Renal cortex interstitium (tissue), 11 donors: ENCODE results near the gene ALDH1A3. TPM values are rescaled to one million over a fixed set of nuclear protein-coding genes. Genes with fewer than 3 reads are reported as not detected.

Source experiments
- DNase-seq, 11 donors: peaks; one replicate each; pipeline ENCODE4 v3.0.0-alpha.2; 2013; ENCODE audit warnings: low read depth in 9 of 11, low spot score in 4 of 11; ENCODE audit errors: extremely low read depth in 1 of 11
- polyA plus RNA-seq, 3 donors: library from polyadenylated mRNA; unstranded; fragments of 120-200 nt; gene quantifications; one replicate each; pipeline ENCODE4 v1.2.1, GENCODE V29; 2013; ENCODE audit not compliant: insufficient read length in 3 of 3

The ALDH1A3 gene
- polyA plus RNA-seq, 3 donors, result 5.2 to 7.1 (median 5.9) TPM

DNA sequence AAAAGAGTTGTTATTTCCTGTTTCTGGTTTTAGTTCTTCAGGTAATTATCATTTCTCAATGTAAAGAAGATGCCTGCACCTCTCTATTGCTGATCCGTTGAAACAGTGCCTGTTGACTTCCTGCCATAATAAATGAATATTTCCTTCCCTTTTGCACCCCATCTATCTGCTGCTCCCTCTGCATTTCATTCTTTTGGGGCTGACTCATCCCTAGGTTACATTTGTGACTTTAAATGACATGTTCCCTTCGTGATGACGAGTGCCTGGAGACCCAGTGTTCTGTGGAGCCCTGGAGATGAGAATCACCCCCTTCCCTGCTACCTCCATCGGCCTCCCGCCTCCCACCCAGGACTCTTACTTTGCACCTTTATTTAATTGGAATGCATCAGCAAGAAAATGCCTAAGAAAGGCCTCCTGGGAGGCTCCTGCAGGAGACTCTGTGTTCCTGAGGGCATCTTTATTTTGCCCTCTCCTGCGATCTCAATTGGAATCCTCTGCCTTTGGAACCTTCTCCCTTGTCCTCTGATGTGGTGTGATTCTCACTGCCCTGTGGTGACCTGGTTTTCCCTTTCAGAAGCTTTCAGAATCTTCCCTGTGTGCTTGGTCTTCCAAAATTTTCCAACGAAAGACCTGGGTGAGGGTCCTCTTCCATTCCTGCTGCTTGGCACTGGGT is 53.2 kb downstream of the ALDH1A3 start:
- DNase-seq, result no peak

DNA sequence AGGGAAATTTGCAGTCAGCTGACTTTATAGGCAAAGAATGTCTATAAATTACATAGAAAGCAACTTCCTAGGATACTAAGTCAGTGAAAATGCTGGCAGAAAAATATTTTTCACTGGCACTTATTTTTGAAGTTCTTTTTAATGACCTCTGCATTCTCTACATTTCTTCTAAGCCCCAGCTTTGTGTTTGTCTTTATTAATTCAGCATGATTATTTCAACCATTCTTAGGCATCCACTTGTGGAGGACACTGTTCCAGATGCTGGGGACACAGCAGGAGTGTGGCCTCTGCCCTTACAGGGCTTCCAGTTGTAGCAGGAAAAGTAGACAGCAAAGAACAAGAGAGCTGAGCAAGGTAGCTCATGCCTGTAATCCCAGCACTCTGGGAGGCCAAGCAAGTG is 54.5 kb downstream of the ALDH1A3 start:
- no peak for DNase-seq

DNA sequence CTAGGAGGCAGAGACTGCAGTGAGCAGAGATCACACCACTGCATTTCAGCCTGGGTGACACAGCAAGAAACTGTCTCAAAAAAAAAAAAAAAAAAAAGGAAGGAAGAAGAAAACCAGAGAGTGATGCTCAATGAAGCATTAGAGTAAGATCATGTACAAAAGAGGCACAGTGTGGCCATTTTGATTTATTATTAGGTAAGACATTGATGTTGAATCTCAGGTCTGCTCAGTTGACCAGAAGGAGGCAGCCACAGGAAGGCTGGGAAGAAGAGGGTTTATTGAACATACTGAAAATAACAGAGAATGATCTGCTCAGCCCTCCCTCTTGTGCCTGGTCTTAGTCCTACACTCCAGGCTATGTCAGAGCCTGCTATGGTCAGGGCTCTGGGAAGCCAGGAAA is 55.1 kb downstream of the ALDH1A3 start:
- no peak for DNase-seq

DNA sequence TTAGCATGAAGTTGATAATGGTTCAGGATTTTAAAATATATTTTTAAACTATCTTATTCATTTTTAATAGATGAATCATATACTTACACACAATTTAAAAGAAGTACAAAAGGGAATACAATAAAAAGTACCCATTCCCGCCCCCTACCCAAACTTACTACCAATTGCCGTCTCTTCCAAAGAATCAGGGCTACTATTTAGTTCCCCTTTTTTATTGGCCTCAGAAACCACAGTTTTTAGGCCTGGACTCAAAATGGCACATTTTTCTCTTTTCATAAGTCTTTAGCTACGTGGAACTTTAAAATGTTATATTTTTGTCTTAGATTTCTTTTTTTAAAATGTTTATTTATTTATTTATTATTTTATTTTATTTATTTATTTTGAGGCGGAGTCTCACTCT is 57.5 kb downstream of the ALDH1A3 start:
- no peak for DNase-seq

DNA sequence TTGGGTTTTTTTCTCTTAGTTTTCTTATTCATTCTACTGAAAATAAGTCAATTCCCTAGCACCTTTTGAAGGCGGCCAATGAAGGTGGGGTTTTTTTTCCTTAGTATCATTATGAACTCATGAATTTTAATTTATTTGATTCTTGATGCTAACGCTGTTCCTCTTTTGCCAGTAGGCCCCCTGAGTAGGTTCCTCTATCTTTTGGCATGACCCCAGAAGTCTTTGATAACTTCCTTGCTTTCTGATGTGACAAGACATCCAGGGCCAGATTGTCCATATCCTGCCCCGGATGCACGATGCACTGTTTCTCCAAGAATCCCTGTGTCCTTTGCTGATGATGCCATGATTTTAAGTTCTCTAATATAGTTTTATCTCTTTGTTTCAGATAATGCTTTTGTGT is 60.2 kb downstream of the ALDH1A3 start:
- no peak for DNase-seq

- no peak for DNase-seq
These were observed 61.2 kb downstream of the ALDH1A3 start for GRCh38 chr15:100940767-100941379.

GRCh38 chr15:100941536-100941935 is 61.9 kb downstream of the ALDH1A3 start:
- no peak for DNase-seq

DNA sequence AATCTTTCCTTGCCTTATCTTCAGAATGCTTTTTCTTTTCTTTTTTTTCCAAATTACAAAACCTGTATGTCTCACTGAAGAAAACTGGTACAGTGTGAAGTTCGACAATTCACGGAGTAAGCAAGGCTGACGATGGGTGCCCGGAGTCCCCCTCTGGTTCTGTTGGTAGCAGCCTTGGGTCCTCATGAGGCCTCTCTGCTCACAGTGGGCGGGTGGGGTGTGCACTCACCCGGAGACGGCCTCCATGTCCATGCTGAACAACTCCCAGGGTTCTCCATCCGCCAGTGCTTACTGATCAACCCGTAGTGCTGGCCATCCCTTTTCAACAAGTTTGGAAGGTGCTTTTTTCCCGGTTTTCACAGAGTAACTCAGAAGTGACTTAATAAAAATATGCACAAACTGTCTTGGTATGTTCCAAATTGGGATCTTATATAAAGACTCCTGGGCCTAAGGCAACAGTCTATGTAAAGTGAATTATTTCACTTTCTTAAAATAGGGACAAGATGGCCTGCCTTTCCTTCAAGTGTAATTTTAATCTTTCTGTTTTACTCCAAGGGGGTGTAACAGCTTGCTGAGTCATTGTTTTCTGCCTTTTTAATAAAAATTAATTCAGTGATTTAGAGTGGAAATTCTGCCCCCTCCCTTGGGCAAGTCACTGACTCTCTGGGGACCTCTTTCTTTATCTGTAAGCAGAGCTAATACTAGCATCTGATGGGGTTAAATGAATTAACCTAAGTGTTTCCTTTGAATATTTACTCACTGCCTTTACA is 63.2 kb downstream of the ALDH1A3 start:
- DNase-seq, result no peak

DNA sequence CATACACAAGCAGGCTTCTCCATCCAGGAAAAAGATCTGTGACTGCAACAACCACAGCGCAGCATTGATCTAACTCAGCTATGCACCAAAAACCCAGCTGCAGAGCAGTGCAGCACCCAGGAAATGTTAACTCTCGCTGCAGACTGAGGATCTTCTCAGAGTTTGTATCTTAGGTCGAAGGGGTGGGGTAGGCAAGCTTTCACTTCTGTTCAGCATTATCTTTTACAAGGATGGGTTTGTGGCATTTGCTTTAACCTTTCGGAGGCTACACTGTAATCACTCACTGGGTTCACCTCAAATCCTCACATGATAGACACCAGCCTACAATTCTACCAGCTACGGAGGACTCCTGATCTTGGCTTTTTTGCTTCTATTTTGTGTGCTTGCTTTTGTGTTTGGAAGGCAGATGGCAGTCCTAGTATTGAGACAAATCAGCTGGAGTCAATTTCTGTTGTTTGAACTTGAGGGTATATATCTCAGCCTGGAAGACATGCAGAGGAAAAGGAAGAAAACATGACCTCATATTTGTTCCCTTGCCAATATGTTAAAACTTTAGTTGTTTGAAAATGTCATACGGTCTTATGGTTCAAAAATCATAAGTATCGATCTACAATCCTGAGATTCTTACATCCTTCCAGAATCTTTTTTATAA is 64.7 kb downstream of the ALDH1A3 start:
- no peak for DNase-seq

- DNase-seq, result no peak
These were observed 65.4 kb downstream of the ALDH1A3 start for GRCh38 chr15:100944986-100945385.

DNA sequence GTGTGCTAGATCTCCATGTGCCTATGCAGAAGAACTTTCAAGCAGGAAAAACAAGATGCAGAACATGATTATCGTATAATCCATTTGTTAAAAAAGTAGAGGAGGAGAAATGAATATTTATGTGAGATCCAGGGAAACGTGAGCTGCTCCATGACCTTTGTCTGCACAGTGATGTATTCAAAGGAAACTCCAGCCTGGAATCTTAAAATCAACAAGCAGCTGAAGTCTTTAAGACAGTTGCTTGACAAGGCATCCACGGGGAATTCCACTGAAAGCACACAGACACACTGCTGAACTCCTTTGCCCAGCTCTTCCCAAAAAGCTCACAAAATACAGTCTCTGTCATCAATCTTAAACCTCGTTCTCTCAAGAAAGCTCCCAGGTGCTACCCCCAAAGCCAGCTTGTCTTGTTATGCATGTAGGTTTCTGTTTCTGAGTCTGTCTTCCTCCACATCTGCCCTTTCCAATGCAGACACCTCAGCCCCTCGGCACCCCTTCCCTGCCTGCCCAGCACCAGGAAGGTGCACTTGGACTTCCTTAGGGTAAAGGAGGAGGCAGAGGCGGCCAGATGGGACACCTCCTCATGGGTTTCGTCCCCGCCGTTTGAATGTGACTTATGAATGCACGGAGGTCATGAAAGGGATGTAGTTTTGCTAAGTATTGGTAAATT is 68.3 kb downstream of the ALDH1A3 start:
- no peak for DNase-seq

DNA sequence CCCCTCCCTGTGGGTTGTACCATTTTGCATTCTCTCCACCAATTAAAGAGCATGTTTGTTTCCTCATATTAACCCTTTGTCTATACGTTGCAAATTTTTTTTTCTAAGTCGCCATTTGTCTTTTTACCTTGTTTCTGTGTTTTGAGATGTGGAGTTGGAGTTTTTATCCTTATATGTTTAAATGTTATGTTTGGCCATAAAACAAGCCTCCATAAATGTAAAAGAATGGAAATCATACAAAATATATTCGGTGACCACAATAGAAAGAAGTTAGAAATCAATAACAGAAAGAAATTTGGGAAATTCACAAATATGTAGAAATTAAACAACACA is 68.8 kb downstream of the ALDH1A3 start:
- no peak for DNase-seq

DNA sequence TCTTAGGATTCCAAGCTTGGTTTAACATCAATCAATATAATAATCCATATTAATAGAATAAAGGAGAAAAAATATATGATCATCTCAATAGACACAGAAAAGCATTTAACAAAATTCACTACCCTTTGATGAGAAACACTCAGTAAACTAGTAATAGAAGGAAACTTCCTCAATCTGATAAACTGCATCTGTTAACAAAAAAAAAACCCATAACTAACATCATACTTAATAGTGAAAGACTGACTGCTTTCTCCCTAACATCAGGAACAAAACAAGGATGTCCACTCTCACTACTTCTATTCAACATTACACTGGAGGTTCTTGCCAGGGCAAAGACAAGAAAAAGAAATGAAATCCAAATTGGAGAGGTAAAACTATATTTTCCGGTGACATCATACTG is 70.1 kb downstream of the ALDH1A3 start:
- no peak for DNase-seq

GRCh38 chr15:100951965-100952364 is 72.3 kb downstream of the ALDH1A3 start:
- DNase-seq, result no peak

DNA sequence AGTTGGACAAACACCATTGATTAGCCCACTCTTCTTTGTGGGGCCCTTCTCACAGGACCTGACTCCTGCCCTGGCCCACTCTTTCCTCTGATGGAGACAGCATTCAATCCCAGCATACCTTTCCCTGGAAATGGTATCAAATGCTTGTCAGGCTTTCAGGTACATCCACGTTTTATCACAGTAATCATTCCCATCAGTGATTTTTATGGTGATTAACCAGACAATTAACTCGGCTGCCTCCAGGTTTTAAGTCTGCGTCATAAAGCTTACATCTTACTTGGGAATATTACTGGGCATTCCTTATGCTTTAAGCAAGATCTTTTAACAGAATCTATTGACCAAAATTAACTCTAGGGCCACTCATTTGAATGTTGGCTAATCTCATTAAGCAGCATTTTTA is 72.9 kb downstream of the ALDH1A3 start:
- DNase-seq, result no peak

DNA sequence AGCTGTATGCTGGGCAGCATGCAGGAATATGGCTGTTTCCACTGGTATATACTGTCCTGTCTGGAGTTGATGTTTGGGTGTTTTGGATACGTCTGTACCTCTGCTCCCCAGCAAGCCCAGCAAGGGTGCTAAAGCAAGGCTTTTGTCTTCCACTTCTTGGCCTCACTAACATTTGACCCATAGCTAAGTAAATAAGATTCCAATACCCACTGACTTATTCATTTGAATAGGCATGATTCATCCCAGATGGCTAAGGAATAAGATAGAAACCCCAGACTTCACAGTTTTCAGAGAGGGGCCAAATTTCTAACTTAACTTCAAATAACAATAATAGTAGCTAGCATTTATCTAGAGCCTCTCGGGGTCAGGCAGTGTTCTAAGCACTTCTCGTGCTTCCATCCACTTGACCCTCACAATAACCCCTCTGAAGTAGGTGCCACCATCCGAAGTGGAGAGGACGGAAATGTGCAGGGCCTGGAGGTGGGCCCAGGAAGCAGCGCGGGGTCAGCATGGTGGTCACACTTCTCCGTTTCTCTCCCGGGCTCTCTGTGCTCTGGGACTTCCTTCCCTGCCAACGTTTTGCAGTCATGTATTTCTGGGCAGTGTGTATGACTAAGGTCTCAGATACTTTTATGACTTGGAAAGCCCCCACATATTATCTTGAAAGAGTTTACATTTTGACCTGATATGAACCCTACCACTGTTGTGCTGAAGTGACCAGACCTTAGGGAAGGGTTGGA is 78.9 kb downstream of the ALDH1A3 start:
- no peak for DNase-seq

DNA sequence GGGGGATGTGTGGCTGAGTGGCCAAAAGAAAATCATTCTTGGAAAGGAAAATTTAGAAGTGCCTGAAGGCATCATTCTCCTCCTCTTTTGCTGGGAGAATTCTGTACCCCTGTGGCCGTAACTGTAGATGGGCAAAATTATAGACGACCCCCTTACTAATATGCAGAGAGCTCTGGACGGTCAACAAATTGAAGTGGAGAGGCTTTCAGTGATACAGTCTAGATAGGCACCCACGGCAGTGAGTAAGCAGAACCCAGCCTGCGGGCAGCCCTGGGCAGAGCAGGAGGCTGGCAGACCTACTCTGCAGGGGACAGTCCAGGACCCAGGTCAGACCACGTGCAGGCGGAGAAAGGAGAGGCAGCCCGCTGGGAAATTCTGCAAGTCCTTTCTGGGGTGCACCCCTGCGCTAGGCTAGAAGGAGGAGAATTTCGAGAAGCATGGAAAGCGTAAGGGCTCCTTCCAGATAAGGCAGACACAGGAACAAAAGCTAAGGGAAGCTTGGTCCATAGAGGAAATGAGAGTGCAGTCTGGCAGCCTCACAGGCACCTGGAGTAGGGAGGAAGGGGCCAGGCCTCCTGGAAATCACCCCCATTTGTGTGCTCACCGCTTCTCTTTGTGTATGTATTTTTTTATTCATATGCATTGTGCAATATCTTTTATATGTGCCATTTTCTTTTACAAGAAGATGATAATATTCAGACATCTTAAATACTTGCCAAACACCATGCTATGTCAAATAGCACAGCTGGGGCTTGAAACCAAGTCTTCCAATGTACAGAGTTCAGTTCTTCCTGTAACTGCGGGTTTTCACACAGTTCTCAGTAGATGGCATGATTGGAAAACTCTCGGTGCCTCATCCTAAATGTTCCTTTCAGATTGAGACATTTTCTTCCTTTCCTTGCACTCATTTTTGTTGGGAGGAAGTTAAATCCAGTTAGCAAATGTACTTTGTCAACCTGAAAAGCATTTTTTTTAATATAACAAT is 79.7 kb downstream of the ALDH1A3 start:
- DNase-seq, result no peak
